ENCODE measurements around the gene YIPF3. TPM values are rescaled to one million over a fixed set of nuclear protein-coding genes. Genes with fewer than 3 reads are reported as not detected.
A peak's percentile ranks its signal among the peaks of the same experiment; 100 is the strongest.

Gene YIPF3
- total RNA-seq, 3 donors from 2014 or later (not counting 1 experiment from before 2014, with no cell fraction given): 59.3 to 78.4 (median 70.0) TPM

- Mint-ChIP-seq H3K4me1 (peaks cover 7 to 28% of the 10 kb centered on the region in 2 donors), H3K27me3 (ENCODE audit: low read depth in 2 of 2) (peaks cover 10 to 12% of the 10 kb centered on the region in 2 donors), H3K36me3 (peaks cover 6% of the 10 kb centered on the region), H3K27ac (peak overlapping the region in 1 of 2 donors; percentile 58), H3K9me3 (no peaks in the 10 kb centered on the region), H3K4me3 (peak overlapping the region; percentile 22)
- H3K36me3 ChIP-seq (ENCODE audit: control insufficient read depth, insufficient read depth, low read length): peaks cover 43% of the 10 kb centered on the region
- no peak overlapping the region for H3K4me3 ChIP-seq (ENCODE audit: low read length)
- H3K9me3 ChIP-seq (ENCODE audit: control insufficient read depth, insufficient read depth, low read length): no peaks in the 10 kb centered on the region
- H3K27me3 ChIP-seq (ENCODE audit: control insufficient read depth, insufficient read depth, low read length): peaks cover 17% of the 10 kb centered on the region
- no peak overlapping the region for H3K27ac ChIP-seq (ENCODE audit: low read length)
- no peak for TF ChIP-seq CTCF (IDR thresholded peaks at IDR 0.05)
- DNase-seq (no peak), ATAC-seq (no peak)
- H3K4me1 ChIP-seq (ENCODE audit: control insufficient read depth, insufficient read depth, low read length): peaks cover 25% of the 10 kb centered on the region
- intact Hi-C loops (cut with micrococcal nuclease): loop anchor here (10.0 kb wide), 2 partner anchors 64 to 146 kb away; partner anchors contain the start of genes POLH, XPO5 and ZNF318
- WGBS (ENCODE audit: insufficient coverage): 94% methylated on average over 10 of the region's 10 CpGs
Observed at GRCh38 chr6:43510827-43511163, 5.9 kb downstream of the YIPF3 start.

GRCh38 chr6:43509984-43510826 is 6.5 kb downstream of the YIPF3 start, which contains the start of gene LRRC73:
Gene LRRC73, minus strand, starts transcription at chr6:43510346. Its CDS starts 561 bp downstream, at chr6:43509785.
- peaks cover 44% of the 10 kb centered on the region for H3K36me3 ChIP-seq (ENCODE audit: control insufficient read depth, insufficient read depth, low read length)
- H3K4me3 ChIP-seq (ENCODE audit: low read length): no peak within 1 kb of the TSS
- ATAC-seq (peak; percentile 83 to 85 (median 84)), DNase-seq (peak; percentile 85 to 87)
- no peak within 1 kb of the TSS for H3K27ac ChIP-seq (ENCODE audit: low read length)
- H3K4me1 Mint-ChIP-seq: peaks cover 7 to 28% of the 10 kb centered on the region in 2 donors
- H3K4me3 Mint-ChIP-seq: peak within 1 kb of the TSS; percentile 80
- intact Hi-C loops (cut with micrococcal nuclease): loop anchor here (10.0 kb wide), 3 partner anchors 65 to 275 kb away; partner anchors contain the start of genes POLH, XPO5 and ZNF318
- no peak for TF ChIP-seq CTCF (IDR thresholded peaks at IDR 0.05)
- peaks cover 17% of the 10 kb centered on the region for H3K27me3 ChIP-seq (ENCODE audit: control insufficient read depth, insufficient read depth, low read length)
- H3K27ac Mint-ChIP-seq: peak within 1 kb of the TSS in 1 of 2 donors; percentile 87
- no peaks in the 10 kb centered on the region for H3K9me3 ChIP-seq (ENCODE audit: control insufficient read depth, insufficient read depth, low read length)
- no peaks in the 10 kb centered on the region for H3K9me3 Mint-ChIP-seq
- H3K36me3 Mint-ChIP-seq: peaks cover 6% of the 10 kb centered on the region
- 16% methylated on average over 96 of the region's 96 CpGs for WGBS (ENCODE audit: insufficient coverage)
- H3K27me3 Mint-ChIP-seq (ENCODE audit: low read depth in 2 of 2): peaks cover 10 to 12% of the 10 kb centered on the region in 2 donors
- peaks cover 19% of the 10 kb centered on the region for H3K4me1 ChIP-seq (ENCODE audit: control insufficient read depth, insufficient read depth, low read length)

GRCh38 chr6:43509142-43509983 is 7.4 kb downstream of the YIPF3 start:
- peaks cover 17% of the 10 kb centered on the region for H3K27me3 ChIP-seq (ENCODE audit: control insufficient read depth, insufficient read depth, low read length)
- Mint-ChIP-seq H3K9me3 (no peaks in the 10 kb centered on the region), H3K4me3 (peak overlapping the region; percentile 80), H3K27me3 (ENCODE audit: low read depth in 2 of 2) (peaks cover 10 to 12% of the 10 kb centered on the region in 2 donors), H3K27ac (peak overlapping the region in 1 of 2 donors; percentile 87), H3K36me3 (peaks cover 6% of the 10 kb centered on the region), H3K4me1 (peaks cover 7 to 24% of the 10 kb centered on the region in 2 donors)
- DNase-seq (peak in 1 of 2 donors; percentile 36), ATAC-seq (no peak)
- H3K9me3 ChIP-seq (ENCODE audit: control insufficient read depth, insufficient read depth, low read length): no peaks in the 10 kb centered on the region
- peaks cover 15% of the 10 kb centered on the region for H3K4me1 ChIP-seq (ENCODE audit: control insufficient read depth, insufficient read depth, low read length)
- TF ChIP-seq CTCF (IDR thresholded peaks at IDR 0.05): no peak
- WGBS (ENCODE audit: insufficient coverage): 9% methylated on average over 69 of the region's 69 CpGs
- intact Hi-C loops (cut with micrococcal nuclease): loop anchor here (10.0 kb wide), 1 partner anchor 275 kb away; no protein-coding TSS in a partner anchor
- H3K36me3 ChIP-seq (ENCODE audit: control insufficient read depth, insufficient read depth, low read length): peaks cover 45% of the 10 kb centered on the region
- H3K4me3 ChIP-seq (ENCODE audit: low read length): no peak overlapping the region
- no peak overlapping the region for H3K27ac ChIP-seq (ENCODE audit: low read length)
